Stimulated activated memory B cell treated with anti-CD40 and anti-IgM and Interleukin-4, amounts not matched to agents 10 μg/mL and 1 μg/mL and 100 μg/mL, for 72 hours (primary cell): ENCODE results near the gene HEATR5A.
A peak's percentile ranks its signal among the peaks of the same experiment; 100 is the strongest.

Experiments
- ATAC-seq: fragments of 150-1000 bp; cut with Tn5 transposase; 2 replicates; pipeline ENCODE4 v1.10.0; 2021
- H3K27ac Mint-ChIP-seq: one replicate; pipeline ENCODE4 v1.8.0; 2022; ENCODE audit warnings: mild to moderate bottlenecking, mixed read lengths
- H3K27me3 Mint-ChIP-seq: one replicate; pipeline ENCODE4 v1.8.0; 2022; ENCODE audit warnings: mixed read lengths
- H3K36me3 Mint-ChIP-seq: one replicate; pipeline ENCODE4 v1.8.0; 2022; ENCODE audit warnings: mixed read lengths
- H3K4me1 Mint-ChIP-seq: one replicate; pipeline ENCODE4 v1.8.0; 2022; ENCODE audit warnings: mixed read lengths
- H3K4me3 Mint-ChIP-seq: one replicate; pipeline ENCODE4 v1.8.0; 2022; ENCODE audit warnings: mild to moderate bottlenecking, moderate library complexity, mixed read lengths
- H3K9me3 Mint-ChIP-seq: one replicate; pipeline ENCODE4 v1.8.0; 2022; ENCODE audit warnings: mixed read lengths

Gene HEATR5A

GRCh38 chr14:31405599-31406232 lies 14.6 kb downstream of the HEATR5A start:
- no peak for ATAC-seq
- peaks cover 16% of the 10 kb centered on the region for H3K36me3 Mint-ChIP-seq
- H3K9me3 Mint-ChIP-seq: no peaks in the 10 kb centered on the region
- H3K27me3 Mint-ChIP-seq: no peaks in the 10 kb centered on the region
- no peak overlapping the region for H3K4me3 Mint-ChIP-seq
- no peak overlapping the region for H3K27ac Mint-ChIP-seq
- peaks cover 14% of the 10 kb centered on the region for H3K4me1 Mint-ChIP-seq

GRCh38 chr14:31405106-31405505 lies 15.2 kb downstream of the HEATR5A start:
- no peak for ATAC-seq

GRCh38 chr14:31403707-31404106 lies 16.6 kb downstream of the HEATR5A start:
- no peaks in the 10 kb centered on the region for H3K4me1 Mint-ChIP-seq
- peaks cover 19% of the 10 kb centered on the region for H3K36me3 Mint-ChIP-seq
- H3K27ac Mint-ChIP-seq: no peak overlapping the region
- H3K4me3 Mint-ChIP-seq: no peak overlapping the region
- no peak for ATAC-seq
- H3K9me3 Mint-ChIP-seq: no peaks in the 10 kb centered on the region
- H3K27me3 Mint-ChIP-seq: no peaks in the 10 kb centered on the region

More at GRCh38 chr14:31405106-31405505, 15.2 kb downstream of the HEATR5A start:
- H3K4me1 Mint-ChIP-seq: peaks cover 8% of the 10 kb centered on the region
- H3K36me3 Mint-ChIP-seq: peaks cover 16% of the 10 kb centered on the region
- H3K4me3 Mint-ChIP-seq: no peak overlapping the region
- H3K27me3 Mint-ChIP-seq: no peaks in the 10 kb centered on the region
- H3K9me3 Mint-ChIP-seq: no peaks in the 10 kb centered on the region
- no peak overlapping the region for H3K27ac Mint-ChIP-seq

- no peaks in the 10 kb centered on the region for H3K9me3 Mint-ChIP-seq
- H3K27me3 Mint-ChIP-seq: no peaks in the 10 kb centered on the region
- H3K4me1 Mint-ChIP-seq: no peaks in the 10 kb centered on the region
- ATAC-seq: no peak
- no peak overlapping the region for H3K4me3 Mint-ChIP-seq
- H3K36me3 Mint-ChIP-seq: peaks cover 27% of the 10 kb centered on the region
- H3K27ac Mint-ChIP-seq: no peak overlapping the region
Observed at GRCh38 chr14:31402764-31403439, 17.4 kb downstream of the HEATR5A start.

GRCh38 chr14:31401369-31401932 lies 18.9 kb downstream of the HEATR5A start:
- H3K27ac Mint-ChIP-seq: no peak overlapping the region
- H3K27me3 Mint-ChIP-seq: no peaks in the 10 kb centered on the region
- H3K9me3 Mint-ChIP-seq: no peaks in the 10 kb centered on the region
- no peaks in the 10 kb centered on the region for H3K4me1 Mint-ChIP-seq
- H3K4me3 Mint-ChIP-seq: no peak overlapping the region
- peaks cover 30% of the 10 kb centered on the region for H3K36me3 Mint-ChIP-seq
- no peak for ATAC-seq

GRCh38 chr14:31400031-31400638 lies 20.2 kb downstream of the HEATR5A start:
- peaks cover 37% of the 10 kb centered on the region for H3K36me3 Mint-ChIP-seq
- H3K9me3 Mint-ChIP-seq: no peaks in the 10 kb centered on the region
- ATAC-seq: no peak
- H3K27ac Mint-ChIP-seq: no peak overlapping the region
- H3K4me3 Mint-ChIP-seq: no peak overlapping the region
- no peaks in the 10 kb centered on the region for H3K27me3 Mint-ChIP-seq
- H3K4me1 Mint-ChIP-seq: no peaks in the 10 kb centered on the region

- Mint-ChIP-seq H3K36me3 (peaks cover 37% of the 10 kb centered on the region), H3K4me3 (no peak overlapping the region), H3K4me1 (no peaks in the 10 kb centered on the region), H3K9me3 (no peaks in the 10 kb centered on the region), H3K27me3 (no peaks in the 10 kb centered on the region), H3K27ac (no peak overlapping the region)
- no peak for ATAC-seq
Observed at GRCh38 chr14:31395572-31396205, 24.7 kb downstream of the HEATR5A start.

GRCh38 chr14:31395119-31395518 lies 25.2 kb downstream of the HEATR5A start:
- H3K4me3 Mint-ChIP-seq: no peak overlapping the region
- peaks cover 39% of the 10 kb centered on the region for H3K36me3 Mint-ChIP-seq
- no peaks in the 10 kb centered on the region for H3K27me3 Mint-ChIP-seq
- no peak overlapping the region for H3K27ac Mint-ChIP-seq
- H3K4me1 Mint-ChIP-seq: peaks cover 1% of the 10 kb centered on the region
- H3K9me3 Mint-ChIP-seq: no peaks in the 10 kb centered on the region
- no peak for ATAC-seq

GRCh38 chr14:31391977-31392503 lies 28.3 kb downstream of the HEATR5A start:
- no peaks in the 10 kb centered on the region for H3K27me3 Mint-ChIP-seq
- no peak for ATAC-seq

GRCh38 chr14:31391473-31391872 lies 28.9 kb downstream of the HEATR5A start:
- Mint-ChIP-seq H3K36me3 (peaks cover 31% of the 10 kb centered on the region), H3K27me3 (no peaks in the 10 kb centered on the region), H3K4me1 (peaks cover 9% of the 10 kb centered on the region), H3K4me3 (no peak overlapping the region), H3K9me3 (no peaks in the 10 kb centered on the region), H3K27ac (no peak overlapping the region)
- no peak for ATAC-seq

More at GRCh38 chr14:31391977-31392503, 28.3 kb downstream of the HEATR5A start:
- Mint-ChIP-seq H3K9me3 (no peaks in the 10 kb centered on the region), H3K4me1 (peaks cover 9% of the 10 kb centered on the region), H3K4me3 (no peak overlapping the region), H3K27ac (no peak overlapping the region), H3K36me3 (peaks cover 31% of the 10 kb centered on the region)

- Mint-ChIP-seq H3K9me3 (no peaks in the 10 kb centered on the region), H3K27me3 (no peaks in the 10 kb centered on the region), H3K36me3 (peaks cover 25% of the 10 kb centered on the region), H3K4me3 (no peak overlapping the region), H3K27ac (no peak overlapping the region), H3K4me1 (peaks cover 9% of the 10 kb centered on the region)
- no peak for ATAC-seq
Observed at GRCh38 chr14:31389946-31390345, 30.4 kb downstream of the HEATR5A start.

- peaks cover 9% of the 10 kb centered on the region for H3K4me1 Mint-ChIP-seq
- H3K36me3 Mint-ChIP-seq: peaks cover 23% of the 10 kb centered on the region
- peak; percentile 50 for ATAC-seq
- H3K4me3 Mint-ChIP-seq: no peak overlapping the region
- no peak overlapping the region for H3K27ac Mint-ChIP-seq
- H3K27me3 Mint-ChIP-seq: no peaks in the 10 kb centered on the region
- no peaks in the 10 kb centered on the region for H3K9me3 Mint-ChIP-seq
Observed at GRCh38 chr14:31388687-31389413, 31.5 kb downstream of the HEATR5A start.

GRCh38 chr14:31387091-31387490 lies 33.3 kb downstream of the HEATR5A start:
- Mint-ChIP-seq H3K4me3 (no peak overlapping the region), H3K4me1 (peaks cover 9% of the 10 kb centered on the region)
- ATAC-seq: no peak

GRCh38 chr14:31386271-31386670 lies 34.1 kb downstream of the HEATR5A start:
- Mint-ChIP-seq H3K27ac (no peak overlapping the region), H3K9me3 (no peaks in the 10 kb centered on the region), H3K27me3 (no peaks in the 10 kb centered on the region), H3K36me3 (peaks cover 15% of the 10 kb centered on the region), H3K4me3 (no peak overlapping the region), H3K4me1 (peaks cover 9% of the 10 kb centered on the region)
- no peak for ATAC-seq

More at GRCh38 chr14:31387091-31387490, 33.3 kb downstream of the HEATR5A start:
- peaks cover 12% of the 10 kb centered on the region for H3K36me3 Mint-ChIP-seq
- no peaks in the 10 kb centered on the region for H3K27me3 Mint-ChIP-seq
- no peak overlapping the region for H3K27ac Mint-ChIP-seq
- no peaks in the 10 kb centered on the region for H3K9me3 Mint-ChIP-seq
